Left lung (tissue), 10 donors: ENCODE results near the gene TRAPPC2L. TPM values are rescaled to one million over a fixed set of nuclear protein-coding genes. Genes with fewer than 3 reads are reported as not detected.
A peak's percentile ranks its signal among the peaks of the same experiment; 100 is the strongest.

Experiments
- ATAC-seq: fragments of 200-7000 bp; cut with Tn5 transposase; one replicate; pipeline ENCODE4 v1.9.1; 2020; ENCODE audit warnings: moderate library complexity
- DNase-seq, 4 donors: peaks; one replicate each; pipeline ENCODE4 v3.0.0-alpha.2; 2013 to 2020
- H3K27ac ChIP-seq, 2 donors: fragments of 200-600 bp; sonication (generic) in 1 of 2; one replicate each; pipeline versions ENCODE4 v1.5.0 to v1.8.0; 2020 to 2021
- H3K27me3 ChIP-seq, 2 donors: fragments of 200-600 bp; sonication (generic) in 1 of 2; one replicate each; pipeline versions ENCODE4 v1.5.0 to v1.8.0; 2020 to 2021
- H3K36me3 ChIP-seq, 2 donors: fragments of 200-600 bp; sonication (generic) in 1 of 2; one replicate each; pipeline versions ENCODE4 v1.5.0 to v1.8.0; 2020 to 2021
- H3K4me1 ChIP-seq, 2 donors: fragments of 200-600 bp; one replicate each; pipeline ENCODE4 v1.8.0; 2021
- H3K4me3 ChIP-seq, 2 donors: fragments of 200-600 bp; sonication (generic) in 1 of 2; one replicate each; pipeline versions ENCODE4 v1.5.0 to v1.8.0; 2020 to 2021; ENCODE audit warnings: mild to moderate bottlenecking in 1 of 2
- H3K9me3 ChIP-seq, 2 donors: fragments of 200-600 bp; sonication (generic) in 1 of 2; one replicate each; pipeline versions ENCODE4 v1.5.0 to v1.8.0; 2020 to 2021
- intact Hi-C, 2 donors: fragments of 100-400 bp; cut with DNase I; formaldehyde crosslinking; loops; one replicate each; pipeline versions ENCODE4 v1.11.2 to v1.14.2; 2022
- polyA plus RNA-seq, 6 donors: library from polyadenylated mRNA; unstranded; fragments of 120-200 nt; gene quantifications; one replicate each; pipeline ENCODE4 v1.2.1, GENCODE V29; 2013; ENCODE audit not compliant: insufficient read length in 6 of 6
- total RNA-seq, 2 donors: library from RNA; stranded (reverse); fragmentation: NEBNext Ultra II Directional; extraction: Animal tissue kit (Norgen Biotek cat#: 25700); gene quantifications; one replicate each; pipeline ENCODE4 v1.2.1, GENCODE V29; 2021
- TF ChIP-seq, protein P1 (sequence below), 2 donors: fragments of 200-600 bp; sonication (generic) in 1 of 2; IDR thresholded peaks; one replicate each; pipeline versions ENCODE4 v1.5.0 to v1.8.0; 2021; ENCODE audit warnings: antibody characterized with exemption in 2 of 2
- donor health status: DM: no; HTN: yes; CAD: no.
- donor health status: DM: no; HTN: no; CAD: no.

TRAPPC2L gene
- total and polyA plus RNA-seq, 8 donors, result 47.3 to 74.4 (median 69.4) TPM

DNA sequence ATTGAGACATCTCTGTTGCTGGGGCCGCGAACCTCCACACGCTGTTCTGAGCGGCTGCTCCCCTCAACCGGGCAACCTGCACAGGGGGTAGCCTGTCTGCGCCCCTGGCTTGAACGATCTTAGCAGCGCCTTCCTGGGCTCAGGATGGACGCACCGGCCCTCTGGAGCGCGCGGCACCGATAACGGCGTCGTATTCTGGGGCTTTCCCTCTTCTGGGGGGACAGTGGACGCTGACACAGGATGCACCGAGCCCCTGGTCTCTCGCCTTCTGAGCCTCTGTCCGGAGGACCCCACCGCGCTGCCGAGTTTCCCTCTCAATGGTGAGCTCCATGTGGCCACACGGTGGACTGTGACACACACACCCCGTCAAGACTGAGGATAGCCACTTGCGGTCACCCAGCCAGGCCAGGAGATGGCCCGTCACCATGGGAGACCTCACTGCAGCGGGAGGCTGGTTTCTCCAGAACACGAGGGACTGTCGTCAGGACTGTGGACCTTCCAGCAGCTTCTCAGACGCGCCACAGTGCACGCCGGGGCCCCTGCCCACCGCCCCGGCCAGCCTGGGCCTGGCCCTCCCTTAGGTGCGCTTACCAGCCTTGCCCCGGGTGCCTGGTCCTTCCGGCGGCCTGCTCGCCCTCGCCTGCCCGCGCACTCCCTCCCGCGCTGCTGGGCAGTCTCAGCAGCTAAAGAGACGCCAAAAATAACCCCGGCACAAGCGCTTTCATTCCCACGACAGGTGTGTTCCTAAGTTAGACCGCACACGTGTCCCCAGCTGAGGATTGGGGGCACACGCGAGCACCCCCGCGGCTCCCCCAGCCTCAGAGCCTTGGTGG is 39.5 kb downstream of the TRAPPC2L start:
- intact Hi-C loops, result no loop called here
- DNase-seq (no peak), ATAC-seq (no peak)
- no peaks in the 10 kb centered on the region for H3K4me1 ChIP-seq
- TF ChIP-seq, protein P1, sequence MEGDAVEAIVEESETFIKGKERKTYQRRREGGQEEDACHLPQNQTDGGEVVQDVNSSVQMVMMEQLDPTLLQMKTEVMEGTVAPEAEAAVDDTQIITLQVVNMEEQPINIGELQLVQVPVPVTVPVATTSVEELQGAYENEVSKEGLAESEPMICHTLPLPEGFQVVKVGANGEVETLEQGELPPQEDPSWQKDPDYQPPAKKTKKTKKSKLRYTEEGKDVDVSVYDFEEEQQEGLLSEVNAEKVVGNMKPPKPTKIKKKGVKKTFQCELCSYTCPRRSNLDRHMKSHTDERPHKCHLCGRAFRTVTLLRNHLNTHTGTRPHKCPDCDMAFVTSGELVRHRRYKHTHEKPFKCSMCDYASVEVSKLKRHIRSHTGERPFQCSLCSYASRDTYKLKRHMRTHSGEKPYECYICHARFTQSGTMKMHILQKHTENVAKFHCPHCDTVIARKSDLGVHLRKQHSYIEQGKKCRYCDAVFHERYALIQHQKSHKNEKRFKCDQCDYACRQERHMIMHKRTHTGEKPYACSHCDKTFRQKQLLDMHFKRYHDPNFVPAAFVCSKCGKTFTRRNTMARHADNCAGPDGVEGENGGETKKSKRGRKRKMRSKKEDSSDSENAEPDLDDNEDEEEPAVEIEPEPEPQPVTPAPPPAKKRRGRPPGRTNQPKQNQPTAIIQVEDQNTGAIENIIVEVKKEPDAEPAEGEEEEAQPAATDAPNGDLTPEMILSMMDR (IDR thresholded peaks at IDR 0.05), result no peak
- no peak overlapping the region for H3K27ac ChIP-seq
- H3K36me3 ChIP-seq, result peaks cover 0 to 54% of the 10 kb centered on the region in 2 donors
- no peaks in the 10 kb centered on the region for H3K27me3 ChIP-seq
- no peaks in the 10 kb centered on the region for H3K9me3 ChIP-seq
- no peak overlapping the region for H3K4me3 ChIP-seq

DNA sequence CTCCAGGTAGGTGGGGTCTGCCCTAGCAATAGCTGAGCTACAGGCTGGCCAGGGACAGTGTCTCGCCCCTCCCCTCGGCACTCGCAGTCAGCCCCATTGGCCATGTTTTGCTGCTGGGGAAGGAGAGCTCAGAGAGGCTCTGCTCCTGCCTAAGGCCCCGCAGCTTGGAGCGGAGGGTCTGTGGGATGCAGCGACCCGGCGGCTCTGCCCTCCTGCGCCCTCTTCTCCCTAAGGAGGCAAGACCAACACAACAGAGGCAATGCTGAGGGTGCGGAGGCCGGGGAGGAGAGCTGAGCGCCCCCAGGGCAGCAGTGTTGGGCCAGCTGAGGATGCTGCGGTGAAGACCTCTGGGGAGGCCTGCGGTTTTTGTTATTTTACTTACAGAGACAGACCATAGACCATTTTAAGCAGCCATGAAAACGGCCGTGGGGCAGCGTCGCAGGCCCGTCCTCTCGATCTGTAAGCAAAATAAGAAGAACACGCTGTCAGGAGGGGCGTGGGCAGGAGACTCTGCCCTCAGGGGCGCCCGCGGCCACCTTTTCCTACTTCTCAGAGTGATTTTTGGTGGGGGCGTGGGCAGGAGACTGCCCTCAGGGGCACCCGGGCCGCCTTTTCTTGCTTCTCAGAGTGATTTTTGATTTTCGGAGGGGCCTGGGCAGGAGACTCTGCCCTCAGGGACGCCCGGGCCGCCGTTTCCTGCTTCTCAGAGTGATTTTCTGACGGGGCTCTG is 40.9 kb downstream of the TRAPPC2L start:
- H3K4me1 ChIP-seq, result no peaks in the 10 kb centered on the region
- no peaks in the 10 kb centered on the region for H3K27me3 ChIP-seq
- no peak overlapping the region for H3K4me3 ChIP-seq
- no peaks in the 10 kb centered on the region for H3K9me3 ChIP-seq
- no peak overlapping the region for H3K27ac ChIP-seq
- peaks cover 0 to 43% of the 10 kb centered on the region in 2 donors for H3K36me3 ChIP-seq
- DNase-seq (no peak), ATAC-seq (no peak)
- TF ChIP-seq, protein P1 (IDR thresholded peaks at IDR 0.05), result no peak
- intact Hi-C loops, result no loop called here

DNA sequence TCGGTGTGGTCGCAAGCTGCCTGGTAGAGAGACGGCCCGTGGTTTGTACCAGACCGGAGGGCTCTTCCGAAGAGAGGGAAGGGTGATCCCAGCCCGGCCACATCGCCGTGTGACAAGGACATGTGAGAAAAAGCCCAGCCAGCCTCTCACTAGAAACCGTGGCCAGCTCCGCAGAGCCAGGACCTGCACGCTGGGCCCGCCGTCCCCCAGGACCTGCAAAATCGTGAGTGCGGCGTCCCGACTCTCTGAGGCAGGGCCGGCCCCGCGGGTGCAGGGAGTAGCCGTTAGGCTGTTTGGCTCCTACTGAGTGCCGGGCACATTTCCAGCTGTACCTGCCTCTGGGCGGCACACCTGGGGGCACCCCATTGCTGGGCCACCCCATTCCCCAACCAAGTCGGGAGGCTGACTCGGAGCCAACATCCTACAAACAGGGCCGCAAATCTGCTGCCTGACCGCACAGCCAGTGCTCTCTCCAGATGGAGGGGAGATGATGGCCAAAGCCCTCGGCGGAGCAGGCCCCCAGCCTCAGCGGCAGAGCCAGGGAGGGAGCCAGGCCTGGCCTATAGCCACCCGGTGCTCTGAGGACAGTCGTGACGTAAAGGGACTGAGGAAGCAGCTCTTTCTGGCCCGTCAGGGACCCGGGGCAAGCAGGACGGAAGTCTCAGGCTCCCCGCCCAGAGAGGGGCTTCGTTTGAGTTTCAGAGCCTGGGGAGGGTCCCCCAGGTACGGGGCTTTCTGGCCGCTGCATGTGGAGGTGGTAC is 43.2 kb downstream of the TRAPPC2L start:
- Histone ChIP-seq H3K4me3 (no peak overlapping the region), H3K4me1 (no peaks in the 10 kb centered on the region), H3K9me3 (no peaks in the 10 kb centered on the region), H3K36me3 (peaks cover 0 to 43% of the 10 kb centered on the region in 2 donors), H3K27ac (peak overlapping the region in 1 of 2 donors; percentile 28), H3K27me3 (no peaks in the 10 kb centered on the region)
- no peak for ATAC-seq
- intact Hi-C loops, result no loop called here
- DNase-seq, result peak in 2 of 4 donors; percentile 35 to 63
- TF ChIP-seq, protein P1 (IDR thresholded peaks at IDR 0.05), result no peak

DNA sequence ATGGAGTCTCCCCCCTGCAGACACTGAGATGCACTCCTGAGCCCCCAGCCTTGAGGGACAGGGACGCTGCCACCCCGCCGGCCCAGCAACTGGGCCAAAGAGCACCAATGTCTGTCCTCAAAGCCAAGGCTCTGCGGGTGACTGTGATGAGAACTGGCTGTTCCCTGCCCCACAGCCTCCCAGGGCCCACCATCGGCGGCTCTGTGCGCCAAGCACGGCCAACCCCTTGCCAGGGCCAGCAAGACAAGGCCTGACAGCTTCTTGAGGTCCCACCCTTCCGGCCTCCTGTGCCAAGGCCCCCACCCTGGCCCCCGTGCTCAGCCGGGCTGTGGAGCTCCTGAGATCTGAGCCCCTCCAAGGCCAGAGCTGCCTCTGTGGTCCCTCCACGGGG is 43.7 kb downstream of the TRAPPC2L start:
- Histone ChIP-seq H3K9me3 (no peaks in the 10 kb centered on the region), H3K4me3 (no peak overlapping the region), H3K27ac (peak overlapping the region in 1 of 2 donors; percentile 28), H3K36me3 (peaks cover 0 to 43% of the 10 kb centered on the region in 2 donors), H3K27me3 (no peaks in the 10 kb centered on the region), H3K4me1 (no peaks in the 10 kb centered on the region)
- DNase-seq, result peak in 2 of 4 donors; percentile 60 to 79
- no peak for ATAC-seq
- intact Hi-C loops, result no loop called here
- TF ChIP-seq, protein P1 (IDR thresholded peaks at IDR 0.05), result no peak
